OCI-LY3 (cell line): ENCODE measurements around the gene KIZ.

Experiments
- EZH2phosphoT487 ChIP-seq: fragments of 200-600 bp; shearing (Covaris generic); IDR thresholded peaks from 2 replicates; pipeline ENCODE4 v1.6.1; 2018; ENCODE audit warnings: antibody characterized with exemption, mixed run types, low read depth
- TF ChIP-seq, protein P1 (sequence below): fragments of 200-600, 300-600 bp; sonication (generic); IDR thresholded peaks from 2 replicates; pipeline ENCODE4 v1.5.1; 2014; ENCODE audit warnings: antibody characterized with exemption, low read length, low read depth

DNA sequence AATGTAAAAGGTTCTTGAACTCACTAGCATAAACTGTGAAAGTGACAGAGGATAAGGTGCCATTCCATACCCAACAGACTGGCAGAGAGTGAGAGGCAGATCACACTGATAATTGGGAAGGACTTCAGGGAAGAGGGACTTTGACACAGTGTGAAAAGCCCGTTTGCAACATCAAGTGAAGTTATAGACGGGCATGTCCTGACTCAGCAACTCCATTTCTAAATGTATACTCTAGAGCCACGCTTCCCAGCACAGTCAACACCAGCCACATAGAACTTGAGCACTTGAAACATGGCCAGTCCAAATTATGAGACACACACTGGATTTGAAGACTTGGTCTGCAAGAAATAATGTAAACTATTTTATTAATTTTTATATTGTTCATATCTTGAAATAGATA lies 131.3 kb downstream of the KIZ start:
- TF ChIP-seq, protein P1, sequence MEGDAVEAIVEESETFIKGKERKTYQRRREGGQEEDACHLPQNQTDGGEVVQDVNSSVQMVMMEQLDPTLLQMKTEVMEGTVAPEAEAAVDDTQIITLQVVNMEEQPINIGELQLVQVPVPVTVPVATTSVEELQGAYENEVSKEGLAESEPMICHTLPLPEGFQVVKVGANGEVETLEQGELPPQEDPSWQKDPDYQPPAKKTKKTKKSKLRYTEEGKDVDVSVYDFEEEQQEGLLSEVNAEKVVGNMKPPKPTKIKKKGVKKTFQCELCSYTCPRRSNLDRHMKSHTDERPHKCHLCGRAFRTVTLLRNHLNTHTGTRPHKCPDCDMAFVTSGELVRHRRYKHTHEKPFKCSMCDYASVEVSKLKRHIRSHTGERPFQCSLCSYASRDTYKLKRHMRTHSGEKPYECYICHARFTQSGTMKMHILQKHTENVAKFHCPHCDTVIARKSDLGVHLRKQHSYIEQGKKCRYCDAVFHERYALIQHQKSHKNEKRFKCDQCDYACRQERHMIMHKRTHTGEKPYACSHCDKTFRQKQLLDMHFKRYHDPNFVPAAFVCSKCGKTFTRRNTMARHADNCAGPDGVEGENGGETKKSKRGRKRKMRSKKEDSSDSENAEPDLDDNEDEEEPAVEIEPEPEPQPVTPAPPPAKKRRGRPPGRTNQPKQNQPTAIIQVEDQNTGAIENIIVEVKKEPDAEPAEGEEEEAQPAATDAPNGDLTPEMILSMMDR = no peak
- TF ChIP-seq EZH2phosphoT487 = no peak
